Cardiac septum (tissue), 1 donor: ENCODE measurements around the gene DUSP28. TPM values are rescaled to one million over a fixed set of nuclear protein-coding genes. Genes with fewer than 3 reads are reported as not detected.

ENCODE experiments used
- DNase-seq: peaks from one replicate; pipeline ENCODE4 v3.0.0-alpha.2; 2020; ENCODE audit warnings: low spot score
- intact Hi-C: fragments of 100-400 bp; cut with DNase I; formaldehyde crosslinking; loops from one replicate; pipeline ENCODE4 v1.14.0; 2022
- total RNA-seq: library from RNA; stranded (reverse); fragmentation: NEBNext Ultra II Directional; extraction: Animal tissue kit (Norgen Biotek cat#: 25700); gene quantifications from one replicate; pipeline ENCODE4 v1.2.1, GENCODE V29; 2021
- donor health status: DM: no; HTN: no; CAD: no.

DUSP28 gene
- total RNA-seq, 1 donor from 2014 or later, result 9.7 TPM

DNA sequence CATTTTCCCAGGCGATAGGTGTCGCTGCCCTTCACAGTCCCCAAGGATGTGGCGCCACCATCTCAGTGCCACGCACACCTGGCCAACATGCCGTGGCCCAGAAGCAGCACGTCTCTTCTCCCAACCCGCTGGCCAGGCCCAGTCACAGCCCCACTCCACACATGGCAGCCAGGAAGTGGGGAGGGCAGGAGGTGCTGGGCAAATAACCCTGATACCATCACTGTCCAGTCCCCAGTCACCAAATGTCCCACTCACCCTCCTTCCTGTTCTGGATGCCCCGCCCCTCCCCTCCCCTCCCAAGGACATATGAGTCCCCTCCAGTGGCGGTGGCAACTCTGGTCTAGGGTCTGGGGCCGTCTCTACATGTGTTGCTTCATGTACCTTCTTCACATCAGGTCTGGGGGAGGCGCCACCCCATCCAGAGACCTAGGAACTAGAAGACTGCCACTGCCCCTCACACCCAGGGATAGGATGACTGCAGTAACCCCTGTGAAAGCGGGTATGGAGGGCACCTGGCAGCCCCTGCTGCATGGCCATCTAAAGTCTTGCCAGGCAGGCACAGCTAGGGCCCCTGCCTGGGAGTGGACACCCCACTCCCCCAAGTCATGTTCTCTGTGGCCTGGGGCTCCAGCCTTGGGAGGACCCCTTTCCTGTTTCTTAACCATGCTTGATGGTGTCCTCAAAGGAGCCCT lies 19.1 kb downstream of the DUSP28 start:
- intact Hi-C loops, result no loop called here
- DNase-seq, result no peak

DNA sequence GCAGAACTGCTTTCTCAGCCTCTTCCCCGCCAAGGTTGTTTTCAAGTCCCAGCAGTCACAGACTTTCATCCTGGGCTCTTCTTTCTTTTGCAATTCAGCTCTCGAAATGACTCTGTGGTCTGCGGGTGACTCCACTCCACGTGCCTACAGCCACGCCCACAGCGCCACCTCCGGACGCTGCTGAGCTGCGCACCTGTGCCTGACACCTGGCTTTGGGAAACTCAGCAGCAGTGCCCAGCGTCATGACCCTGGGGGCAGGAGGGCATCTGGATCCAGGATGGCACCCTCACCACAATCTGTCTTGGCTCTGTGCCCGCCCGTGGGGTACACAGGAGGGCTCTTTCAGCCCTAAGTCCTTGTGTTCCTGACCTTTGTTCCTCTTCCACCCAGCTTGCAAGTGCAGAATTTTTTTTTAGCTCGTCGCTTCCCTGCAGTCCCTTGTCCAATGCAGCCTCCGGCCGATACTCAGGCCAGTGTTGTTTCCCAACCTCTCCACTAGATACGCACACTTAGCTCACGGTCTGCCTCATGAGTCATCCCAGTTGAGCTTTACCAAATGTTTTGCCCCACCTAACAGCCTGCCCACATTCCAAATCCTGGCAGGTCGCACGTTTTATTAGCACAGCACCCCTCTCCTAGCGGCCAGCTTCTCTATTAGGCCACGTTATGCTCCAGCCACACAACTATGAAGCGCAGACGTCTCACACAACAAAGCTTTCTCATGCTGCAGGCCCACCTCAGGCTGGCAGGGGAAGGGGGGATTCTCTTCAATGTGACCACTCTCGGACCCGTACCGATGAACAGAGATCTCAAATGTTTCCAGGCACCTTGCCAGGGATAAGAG lies 19.8 kb downstream of the DUSP28 start:
- DNase-seq, result peak; percentile 88
- intact Hi-C loops, result loop anchor here (10.0 kb wide), 1 partner anchor 555 kb away; the partner anchor contains the start of gene NDUFA10

DNA sequence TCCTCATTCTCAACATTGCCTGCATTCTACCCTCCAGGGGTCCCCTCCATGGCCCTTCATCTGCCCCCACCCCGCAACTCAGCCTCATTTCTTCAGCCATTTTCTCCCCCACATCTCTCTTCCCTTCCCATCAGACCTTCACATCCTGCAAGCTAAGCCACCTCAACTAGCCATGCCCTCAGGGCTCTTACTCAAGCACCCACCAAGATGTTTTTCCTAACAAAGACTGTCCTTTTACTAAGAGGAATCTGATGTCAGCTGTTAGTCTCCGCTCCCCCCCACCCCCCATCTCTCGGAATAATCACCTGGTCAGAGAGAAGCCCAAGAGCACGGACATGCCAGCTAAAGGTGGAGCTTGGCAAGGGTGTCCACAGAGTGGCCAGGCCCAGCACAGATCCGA lies 21.7 kb downstream of the DUSP28 start:
- DNase-seq, result no peak
- intact Hi-C loops, result loop anchor here (10.0 kb wide), 1 partner anchor 557 kb away; the partner anchor contains the start of gene NDUFA10

DNA sequence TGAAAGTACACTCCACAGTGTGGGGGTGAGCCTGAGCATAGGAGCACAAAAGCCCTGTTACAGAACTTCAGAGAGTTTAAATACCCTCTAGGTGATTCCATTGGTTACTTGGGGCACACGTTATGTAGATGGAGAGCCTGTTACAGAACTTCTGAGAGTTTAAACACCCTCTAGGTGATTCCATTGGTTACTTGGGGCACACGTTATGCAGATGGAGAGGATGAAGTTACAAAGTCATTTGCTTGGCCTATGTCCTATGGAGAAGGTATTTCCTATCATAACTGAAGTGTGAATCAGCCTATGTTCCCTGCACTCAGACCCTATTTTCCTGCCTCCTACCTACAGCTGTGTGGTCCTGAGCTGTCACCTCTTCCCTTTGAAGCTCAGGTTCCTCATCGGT lies 22.6 kb downstream of the DUSP28 start:
- DNase-seq, result no peak
- intact Hi-C loops, result loop anchor here (10.0 kb wide), 1 partner anchor 558 kb away; the partner anchor contains the start of gene NDUFA10

DNA sequence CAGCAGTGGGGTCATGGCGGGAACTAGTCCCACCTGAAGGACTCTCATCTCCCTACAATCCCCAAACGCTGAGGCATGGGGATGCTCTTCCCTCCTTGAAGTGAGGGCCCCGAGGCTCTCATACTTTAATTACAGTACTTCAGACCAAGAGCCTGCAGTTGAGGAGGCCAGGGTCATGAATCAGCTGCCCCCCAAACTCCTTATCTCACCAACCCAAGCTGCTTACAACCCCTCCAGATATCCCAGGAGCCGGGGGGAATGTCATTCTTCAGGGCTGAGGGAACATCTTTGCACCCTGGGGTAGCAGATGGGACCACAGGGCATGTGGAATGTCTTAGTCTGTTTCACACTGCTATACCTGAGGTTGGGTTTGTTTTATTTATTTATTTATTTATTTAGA lies 23.6 kb downstream of the DUSP28 start:
- intact Hi-C loops, result loop anchor here (10.0 kb wide), 1 partner anchor 559 kb away; the partner anchor contains the start of gene NDUFA10
- no peak for DNase-seq

DNA sequence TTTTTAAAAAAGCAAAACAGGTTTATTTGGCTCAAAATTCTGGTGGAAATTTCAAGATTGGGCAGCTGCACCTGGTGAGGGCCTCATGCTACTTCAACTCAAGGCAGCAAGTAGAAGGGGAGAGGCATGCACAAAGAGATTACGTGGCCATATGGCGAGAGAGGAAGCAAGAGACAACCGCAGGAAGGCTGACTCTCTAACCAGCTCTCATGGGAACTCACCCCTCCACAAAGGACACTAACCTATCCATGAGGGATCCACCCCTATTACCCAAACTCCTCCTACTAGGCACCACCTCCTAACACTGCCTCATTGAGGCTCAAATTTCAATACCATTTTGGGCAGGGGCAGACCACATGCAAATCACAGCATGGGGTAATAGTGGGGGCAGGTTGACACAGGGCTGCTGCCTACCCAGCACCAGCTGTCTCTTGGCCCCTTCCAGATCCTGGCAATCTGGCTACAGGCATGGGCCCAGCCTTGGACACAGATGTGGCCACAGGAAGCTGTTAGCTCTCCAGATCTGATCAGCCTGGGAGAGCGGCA lies 24.4 kb downstream of the DUSP28 start:
- no peak for DNase-seq
- intact Hi-C loops, result loop anchor here (5.0 to 10.0 kb wide), 2 partner anchors 560 to 563 kb away; partner anchors contain the start of genes NDUFA10 and PASK

DNA sequence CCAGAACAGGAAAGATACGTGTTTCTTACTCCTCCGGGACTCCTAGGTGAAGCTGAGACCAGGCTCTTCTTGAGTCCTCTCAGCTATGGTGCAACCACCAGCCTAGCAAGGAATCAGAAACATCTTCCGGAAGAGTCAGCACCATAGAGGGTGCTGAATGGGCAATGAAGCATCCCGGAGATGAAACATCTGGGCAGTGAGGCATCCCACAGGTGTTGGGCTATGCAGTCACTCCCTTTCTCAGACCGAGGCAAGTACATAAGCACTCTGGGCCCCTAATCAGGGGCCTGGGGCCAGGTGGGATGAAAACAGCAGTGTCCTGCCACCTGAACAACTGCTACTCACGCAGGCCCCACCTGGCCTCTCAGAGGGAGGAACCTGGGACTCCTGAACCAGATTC lies 24.9 kb downstream of the DUSP28 start:
- DNase-seq, result peak; percentile 60
- intact Hi-C loops, result loop anchor here (5.0 to 10.0 kb wide), 2 partner anchors 560 to 562 kb away; partner anchors contain the start of genes NDUFA10 and PASK

DNA sequence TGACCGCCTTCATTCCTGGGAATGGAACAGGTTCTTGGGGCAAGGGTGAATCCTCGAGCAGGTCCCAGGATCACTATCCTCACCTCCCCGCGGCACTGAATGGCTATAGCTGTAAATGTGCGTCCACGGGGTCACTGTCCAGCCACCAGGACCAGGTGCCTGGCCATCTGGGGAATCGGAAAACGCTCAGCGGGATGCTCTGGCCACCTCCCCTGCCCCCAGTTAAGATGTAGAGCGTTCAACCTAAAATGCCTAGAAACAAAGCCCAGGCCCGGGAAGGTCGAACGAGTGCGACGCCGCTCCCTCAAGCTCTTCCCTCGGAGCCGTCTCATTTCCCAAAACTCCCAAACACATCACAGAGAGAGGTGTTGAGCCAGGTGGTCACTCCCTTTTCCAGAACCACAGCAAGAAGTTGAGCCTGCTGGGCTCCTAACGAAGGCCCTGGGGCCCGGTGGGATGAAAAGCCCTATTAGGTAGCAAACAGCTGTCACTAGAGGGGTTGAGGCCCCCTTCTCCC lies 25.6 kb downstream of the DUSP28 start:
- intact Hi-C loops, result loop anchor here (1.0 to 10.0 kb wide), 4 partner anchors 19 to 562 kb away; partner anchors contain the start of genes NDUFA10 and PASK
- peak; percentile 69 for DNase-seq

DNA sequence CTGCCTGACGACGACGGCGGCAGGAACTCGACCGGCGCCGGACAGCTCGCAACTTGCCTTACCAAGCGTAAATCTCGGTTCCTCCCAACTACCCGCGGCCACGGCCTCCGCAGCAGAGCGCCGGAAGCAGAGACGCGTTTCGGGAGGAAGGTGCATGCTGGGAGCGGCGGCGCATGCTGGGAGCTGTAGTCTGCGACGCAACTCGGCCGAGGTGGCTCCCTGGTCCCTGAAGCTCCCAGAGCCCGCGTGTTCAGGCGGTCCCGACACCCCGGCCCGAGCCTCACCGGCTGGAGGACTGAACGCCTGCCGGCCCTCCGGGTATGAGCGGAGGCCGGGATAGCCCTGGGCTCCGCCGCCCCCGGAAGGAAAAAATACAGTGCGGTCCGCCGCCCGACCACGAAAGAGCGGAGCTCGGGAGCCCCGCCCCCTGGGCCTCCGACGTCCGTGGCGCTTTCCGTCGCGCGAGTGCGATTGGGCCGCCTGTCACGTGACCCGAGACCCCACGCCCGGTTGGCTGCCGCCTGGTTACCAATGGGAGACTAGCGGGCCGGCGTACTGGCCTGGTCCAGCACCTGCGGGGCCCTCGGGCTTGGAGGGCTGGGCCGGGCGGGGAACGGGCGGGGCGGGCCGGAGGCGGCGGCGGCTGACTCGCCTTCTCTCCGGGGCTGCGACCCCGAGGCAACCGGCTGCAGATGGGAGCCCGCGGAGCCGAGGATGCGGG lies 26.2 kb downstream of the DUSP28 start, which contains the start of gene CAPN10:
TSS of gene CAPN10 (plus strand) at position 537 of the 721 bp plus-strand sequence. CDS start at position 715, 178 bp downstream.
- intact Hi-C loops, result loop anchor here (1.0 to 10.0 kb wide), 4 partner anchors 20 to 562 kb away; partner anchors contain the start of genes NDUFA10 and PASK

DNA sequence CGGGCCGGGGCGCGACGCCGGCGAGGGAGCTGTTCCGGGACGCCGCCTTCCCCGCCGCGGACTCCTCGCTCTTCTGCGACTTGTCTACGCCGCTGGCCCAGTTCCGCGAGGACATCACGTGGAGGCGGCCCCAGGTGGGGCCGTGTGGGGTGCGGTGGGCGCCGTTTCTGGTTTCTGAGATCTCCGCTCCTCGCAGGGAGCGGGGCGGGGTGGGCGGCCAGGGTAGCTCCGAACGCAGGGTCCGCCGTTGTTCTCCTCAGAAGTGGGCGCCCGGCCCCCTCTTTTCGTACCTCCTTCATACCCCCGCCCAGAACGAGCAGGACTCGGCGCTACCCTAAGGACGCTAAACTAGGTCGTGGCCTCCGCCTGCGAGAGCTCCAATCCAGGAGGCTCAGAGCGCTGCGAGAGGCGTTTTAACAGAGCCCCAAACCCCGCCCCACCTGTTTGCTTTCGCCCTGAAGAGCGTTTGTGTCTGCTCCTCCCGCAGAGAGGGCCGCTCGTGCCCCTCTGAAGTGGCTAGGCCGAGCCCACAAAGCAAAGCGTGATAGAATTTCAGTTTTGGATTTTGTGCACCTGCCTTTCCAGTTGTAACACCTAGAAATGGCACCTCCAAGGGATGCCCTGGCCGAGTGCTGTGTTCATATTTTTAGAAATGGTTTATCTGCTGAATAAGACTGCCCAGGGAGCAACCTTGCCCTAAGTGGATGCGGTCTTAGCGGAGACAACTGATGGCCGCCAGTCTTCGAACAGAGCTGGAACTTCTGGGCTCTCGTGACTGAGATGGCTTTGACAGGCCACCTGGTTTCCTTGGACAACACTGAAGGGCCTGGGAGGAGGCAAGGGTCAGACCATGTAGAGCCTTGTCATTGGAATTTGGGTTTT lies 27.0 kb downstream of the DUSP28 start:
- no peak for DNase-seq
- intact Hi-C loops, result loop anchor here (1.0 to 10.0 kb wide), 4 partner anchors 20 to 562 kb away; partner anchors contain the start of genes NDUFA10 and PASK

More for the DNA sequence above, 26.2 kb downstream of the DUSP28 start, which contains the start of gene CAPN10:
- peak; percentile 99 for DNase-seq

DNA sequence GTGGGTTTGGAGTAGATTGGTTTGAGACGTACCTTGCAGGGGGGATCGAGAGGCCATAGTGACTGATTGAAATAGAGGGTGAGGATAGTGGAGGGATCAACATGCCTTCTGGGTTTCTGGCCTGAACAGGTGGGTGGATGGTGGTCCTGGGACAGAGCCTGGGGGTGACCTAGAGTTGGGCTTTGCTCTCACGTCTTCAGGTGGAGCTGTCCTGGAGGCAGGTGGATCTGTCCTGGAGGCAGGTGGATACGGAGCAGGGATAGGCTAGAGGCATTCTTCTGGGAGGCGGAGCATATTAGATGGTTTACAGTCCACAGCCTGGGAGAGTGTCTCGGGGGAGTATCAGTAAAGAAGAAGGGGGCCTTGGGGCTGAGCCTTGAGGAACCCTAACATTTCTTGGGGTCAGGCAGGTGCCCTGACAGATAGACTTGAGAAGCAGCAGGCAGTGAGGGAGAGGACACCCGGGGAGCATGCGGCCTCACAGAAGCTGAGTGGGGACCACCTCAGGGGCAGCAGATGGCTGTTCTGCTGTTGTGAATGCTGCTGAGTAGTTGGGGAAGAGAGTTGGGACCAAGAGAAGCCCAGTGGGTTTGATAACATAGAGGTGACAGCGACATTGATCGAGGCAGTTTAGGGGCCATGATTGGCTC lies 28.0 kb downstream of the DUSP28 start:
- DNase-seq, result peak; percentile 76
- intact Hi-C loops, result loop anchor here (5.0 to 10.0 kb wide), 2 partner anchors 559 to 563 kb away; partner anchors contain the start of genes NDUFA10 and PASK

DNA sequence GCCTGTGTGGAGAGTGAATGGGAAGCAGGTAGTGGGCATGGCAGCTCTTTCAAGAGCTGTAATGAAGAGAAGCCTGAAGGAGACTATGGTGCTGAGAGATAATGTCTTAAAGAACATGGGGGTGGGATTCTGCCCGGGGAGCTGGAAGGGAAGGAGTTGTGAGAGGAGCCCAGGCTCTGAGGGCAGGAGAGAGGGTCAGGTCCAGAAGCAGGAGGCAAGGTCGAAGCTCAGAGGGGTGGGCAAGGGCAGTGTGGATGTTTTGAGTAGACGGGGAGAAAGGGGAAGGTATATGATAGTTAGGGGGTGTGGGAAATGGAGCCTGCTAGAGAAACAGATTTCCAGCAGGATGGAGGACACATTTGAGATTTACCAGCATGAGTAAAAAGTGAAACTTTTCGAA lies 28.5 kb downstream of the DUSP28 start:
- intact Hi-C loops, result loop anchor here (5.0 to 10.0 kb wide), 2 partner anchors 559 to 564 kb away; partner anchors contain the start of genes NDUFA10 and PASK
- no peak for DNase-seq

DNA sequence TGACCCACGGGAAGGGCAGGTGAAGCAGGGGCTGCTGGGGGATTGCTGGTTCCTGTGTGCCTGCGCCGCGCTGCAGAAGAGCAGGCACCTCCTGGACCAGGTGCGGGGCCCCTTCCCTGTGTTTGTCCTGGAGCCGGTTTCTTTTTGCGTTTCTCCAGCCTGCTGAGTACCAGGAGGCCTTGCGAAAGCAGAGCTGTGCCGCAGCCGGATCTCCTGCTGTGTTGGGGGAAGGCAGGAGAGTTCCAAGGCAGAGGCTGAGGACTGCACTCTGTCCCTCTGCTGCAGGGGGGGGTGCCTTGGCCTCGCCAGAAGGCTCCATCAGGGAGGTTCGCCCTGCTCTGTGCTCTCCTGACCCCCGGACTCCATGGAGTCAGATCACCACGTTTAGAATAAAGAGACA lies 29.2 kb downstream of the DUSP28 start:
- intact Hi-C loops, result loop anchor here (5.0 to 10.0 kb wide), 2 partner anchors 558 to 565 kb away; partner anchors contain the start of genes NDUFA10 and PASK
- peak; percentile 58 for DNase-seq

DNA sequence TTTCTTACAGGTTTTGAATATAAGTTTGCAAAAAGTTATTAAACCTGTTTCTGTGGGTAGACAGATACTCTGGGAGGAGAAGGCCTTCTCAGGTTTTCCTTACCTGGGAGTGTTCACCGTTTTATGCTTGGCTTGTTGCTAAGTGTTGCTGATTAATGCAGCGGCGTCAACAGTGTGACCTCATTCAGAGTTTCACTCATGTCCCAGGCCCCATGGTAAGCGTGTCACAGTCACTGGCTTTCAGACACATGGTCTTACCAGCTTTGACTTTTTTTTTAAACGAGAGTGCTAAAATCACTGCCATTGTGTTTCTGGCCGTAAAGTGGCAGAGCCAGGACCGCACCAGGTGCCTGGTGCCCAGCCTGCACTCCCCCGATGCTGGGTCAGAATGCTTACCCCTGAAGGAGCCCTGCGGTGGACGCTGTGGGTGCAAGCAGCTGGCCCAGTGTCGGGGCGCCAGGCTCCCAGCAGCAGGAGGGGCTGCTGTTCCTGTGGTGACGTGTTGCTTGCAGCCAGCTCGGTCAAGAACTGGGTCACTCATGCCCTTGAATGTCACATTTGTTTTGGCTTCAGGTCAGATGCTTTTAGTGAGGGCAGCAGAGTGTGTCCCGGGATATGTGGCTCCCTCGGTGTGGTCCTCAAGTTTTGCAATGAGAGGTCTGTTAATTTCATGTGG lies 29.8 kb downstream of the DUSP28 start:
- intact Hi-C loops, result loop anchor here (5.0 to 10.0 kb wide), 2 partner anchors 557 to 565 kb away; partner anchors contain the start of genes NDUFA10 and PASK
- peak; percentile 35 for DNase-seq

DNA sequence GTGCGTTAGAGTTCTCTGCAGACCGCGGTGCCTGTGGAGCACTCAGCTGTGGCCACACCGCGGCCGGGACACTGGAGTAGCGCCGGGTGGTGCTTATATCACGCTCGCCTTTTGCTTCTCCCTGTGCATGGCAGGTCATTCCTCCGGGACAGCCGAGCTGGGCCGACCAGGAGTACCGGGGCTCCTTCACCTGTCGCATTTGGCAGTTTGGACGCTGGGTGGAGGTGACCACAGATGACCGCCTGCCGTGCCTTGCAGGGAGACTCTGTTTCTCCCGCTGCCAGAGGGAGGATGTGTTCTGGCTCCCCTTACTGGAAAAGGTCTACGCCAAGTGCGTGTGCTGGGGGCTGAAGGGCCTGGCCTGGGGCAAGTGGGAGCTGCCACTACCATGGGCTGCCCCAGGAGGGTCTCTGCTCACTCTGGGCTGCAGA lies 30.5 kb downstream of the DUSP28 start:
- peak; percentile 67 for DNase-seq
- intact Hi-C loops, result no loop called here

DNA sequence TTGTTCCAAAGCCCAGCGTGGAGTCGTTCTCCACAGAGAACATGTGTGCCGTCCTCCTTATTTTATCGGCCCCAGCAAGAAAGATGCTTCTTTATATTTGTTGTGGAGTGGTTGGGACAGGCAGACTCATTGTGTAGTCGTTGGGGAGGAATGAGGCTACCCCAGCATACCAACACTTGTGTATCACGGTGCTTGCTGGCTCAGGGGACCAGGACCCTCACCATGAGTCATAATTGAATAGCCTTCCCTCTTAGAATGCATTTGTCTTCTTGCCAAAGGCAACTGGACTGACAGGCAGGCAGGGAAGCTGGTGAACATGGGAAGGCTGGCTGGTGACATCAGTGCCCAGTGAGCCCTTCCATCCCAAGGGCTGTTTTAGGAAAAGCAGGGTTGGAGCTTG lies 31.1 kb downstream of the DUSP28 start:
- intact Hi-C loops, result no loop called here
- no peak for DNase-seq
